ENCODE data around the gene ZC3HAV1.
"Not testable (repeated sequence)": the region's sequence is repeated elsewhere in the genome, so short reads cannot be mapped to it uniquely, and the experiment has no call there.

Gene ZC3HAV1

GRCh38 chr7:139095194-139095659 lies 14.3 kb downstream of the ZC3HAV1 start:
- no peak for DNase-seq (ENCODE audit: low read depth, low spot score)
- H3K36me3 ChIP-seq (ENCODE audit: insufficient read depth, low read length) = no peaks in the 10 kb centered on the region
- no peak for TF ChIP-seq FOXP2 (optimal IDR thresholded peaks at IDR 0.05; ENCODE audit: control extremely low read depth, extremely low read length, insufficient read depth)
- no peak overlapping the region for H3K27ac ChIP-seq
- no peaks in the 10 kb centered on the region for H3K9me3 ChIP-seq (ENCODE audit: low read depth, low read length)
- no peak overlapping the region for H3K4me3 ChIP-seq
- H3K9ac ChIP-seq (ENCODE audit: insufficient read length) = no peak overlapping the region

- no peak overlapping the region for H3K27ac ChIP-seq
- TF ChIP-seq FOXP2 (optimal IDR thresholded peaks at IDR 0.05; ENCODE audit: control extremely low read depth, extremely low read length, insufficient read depth) = no peak
- no peak for TF ChIP-seq EZH2 (IDR thresholded peaks at IDR 0.05)
- no peak for TF ChIP-seq POLR2AphosphoS5 (IDR thresholded peaks at IDR 0.05; ENCODE audit: borderline replicate concordance, low read depth, low read length)
- DNase-seq (ENCODE audit: low read depth, low spot score) = no peak
- no peaks in the 10 kb centered on the region for H3K36me3 ChIP-seq (ENCODE audit: insufficient read depth, low read length)
- H3K9ac ChIP-seq (ENCODE audit: insufficient read length) = no peak overlapping the region
- H3K9me3 ChIP-seq (ENCODE audit: low read depth, low read length) = no peaks in the 10 kb centered on the region
- no peak overlapping the region for H3K4me3 ChIP-seq
Observed at GRCh38 chr7:139094596-139094995, 14.9 kb downstream of the ZC3HAV1 start.

GRCh38 chr7:139094030-139094429 lies 15.5 kb downstream of the ZC3HAV1 start:
- no peak for DNase-seq (ENCODE audit: low read depth, low spot score)
- Histone ChIP-seq H3K27ac (no peak overlapping the region), H3K9me3 (ENCODE audit: low read depth, low read length) (no peaks in the 10 kb centered on the region), H3K9ac (ENCODE audit: insufficient read length) (no peak overlapping the region), H3K4me3 (no peak overlapping the region), H3K36me3 (ENCODE audit: insufficient read depth, low read length) (no peaks in the 10 kb centered on the region)
- TF ChIP-seq POLR2AphosphoS5 (IDR thresholded peaks at IDR 0.05; ENCODE audit: borderline replicate concordance, low read depth, low read length) = no peak
- TF ChIP-seq FOXP2 (optimal IDR thresholded peaks at IDR 0.05; ENCODE audit: control extremely low read depth, extremely low read length, insufficient read depth) = no peak
- TF ChIP-seq EZH2 (IDR thresholded peaks at IDR 0.05) = no peak

GRCh38 chr7:139093512-139093911 lies 16.0 kb downstream of the ZC3HAV1 start:
- not testable (repeated sequence) for H3K27ac ChIP-seq; H3K36me3 ChIP-seq (ENCODE audit: insufficient read depth, low read length); DNase-seq (ENCODE audit: low read depth, low spot score); H3K4me3 ChIP-seq; H3K9me3 ChIP-seq (ENCODE audit: low read depth, low read length); H3K9ac ChIP-seq (ENCODE audit: insufficient read length)

DNA sequence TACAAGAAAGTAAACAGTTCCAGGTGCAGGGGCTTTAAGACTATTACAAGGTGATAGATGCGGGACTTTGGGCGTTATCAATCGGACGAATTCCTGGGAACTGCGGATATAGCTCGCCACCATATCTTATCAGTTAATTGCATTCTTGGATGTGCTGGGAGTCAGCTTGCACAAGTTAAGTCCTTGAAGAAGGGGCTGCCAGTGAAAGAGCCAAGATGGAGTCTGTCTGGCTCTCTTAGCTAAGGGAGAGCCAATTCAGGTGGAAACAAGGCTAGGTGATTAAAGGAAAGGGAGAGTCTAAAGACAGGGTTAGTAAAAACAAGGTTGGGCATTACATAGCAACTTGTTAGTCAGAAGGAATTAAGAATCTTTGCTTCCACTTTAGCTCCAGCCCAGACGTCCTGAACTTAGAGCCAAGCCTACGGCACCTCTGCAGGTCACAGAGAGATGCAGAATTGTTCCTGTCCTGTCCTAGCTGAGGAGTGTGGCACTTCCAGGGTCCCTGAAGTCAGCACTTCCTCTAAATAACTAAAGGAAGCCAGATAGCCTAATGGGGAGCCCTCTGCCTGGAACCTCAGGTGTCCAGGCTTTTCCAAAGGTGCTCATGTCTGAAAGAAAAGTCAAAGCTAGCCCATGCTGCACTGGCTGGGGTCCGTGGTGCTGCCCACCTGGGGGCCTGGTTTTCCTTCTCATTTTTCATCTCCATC lies 17.3 kb downstream of the ZC3HAV1 start:
- Histone ChIP-seq H3K36me3 (ENCODE audit: insufficient read depth, low read length) (no peaks in the 10 kb centered on the region; the same call in 1 of the 2 replicates), H3K27ac (no peak overlapping the region), H3K4me3 (no peak overlapping the region), H3K9ac (ENCODE audit: insufficient read length) (no peak overlapping the region), H3K9me3 (ENCODE audit: low read depth, low read length) (no peaks in the 10 kb centered on the region)
- no peak for TF ChIP-seq FOXP2 (optimal IDR thresholded peaks at IDR 0.05; ENCODE audit: control extremely low read depth, extremely low read length, insufficient read depth)
- no peak for TF ChIP-seq EZH2 (IDR thresholded peaks at IDR 0.05)
- TF ChIP-seq POLR2AphosphoS5 (IDR thresholded peaks at IDR 0.05; ENCODE audit: borderline replicate concordance, low read depth, low read length) = no peak
- DNase-seq (ENCODE audit: low read depth, low spot score) = no peak

GRCh38 chr7:139091677-139091996 lies 17.9 kb downstream of the ZC3HAV1 start:
- Histone ChIP-seq H3K9ac (ENCODE audit: insufficient read length) (no peak overlapping the region), H3K9me3 (ENCODE audit: low read depth, low read length) (no peaks in the 10 kb centered on the region), H3K27ac (no peak overlapping the region), H3K36me3 (ENCODE audit: insufficient read depth, low read length) (no peaks in the 10 kb centered on the region; the same call in 1 of the 2 replicates), H3K4me3 (no peak overlapping the region)
- TF ChIP-seq FOXP2 (optimal IDR thresholded peaks at IDR 0.05; ENCODE audit: control extremely low read depth, extremely low read length, insufficient read depth) = no peak
- DNase-seq (ENCODE audit: low read depth, low spot score) = no peak

DNA sequence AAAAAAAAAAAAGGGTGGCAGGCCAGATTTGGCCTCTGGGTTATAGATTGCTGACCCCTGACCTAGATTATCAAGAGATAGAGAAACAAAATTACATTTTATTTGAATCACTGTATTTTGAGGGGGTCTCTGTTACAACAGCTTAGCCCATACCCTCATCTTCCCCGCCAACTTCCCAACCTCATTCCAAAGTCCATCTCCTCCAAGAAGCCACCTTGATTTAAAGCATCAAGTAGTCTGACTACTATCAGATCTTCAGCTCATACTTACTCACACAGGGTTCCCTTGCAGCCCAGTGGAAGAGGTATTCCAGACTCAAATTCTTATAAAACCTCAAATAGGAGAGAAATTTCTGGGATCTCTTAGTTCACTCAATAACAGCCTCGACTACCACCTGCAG lies 20.4 kb downstream of the ZC3HAV1 start:
- Histone ChIP-seq H3K36me3 (ENCODE audit: insufficient read depth, low read length) (no peaks in the 10 kb centered on the region; the same call in 1 of the 2 replicates), H3K9me3 (ENCODE audit: low read depth, low read length) (no peaks in the 10 kb centered on the region)
- TF ChIP-seq FOXP2 (optimal IDR thresholded peaks at IDR 0.05; ENCODE audit: control extremely low read depth, extremely low read length, insufficient read depth) (no peak), EZH2 (IDR thresholded peaks at IDR 0.05) (no peak), POLR2AphosphoS5 (IDR thresholded peaks at IDR 0.05; ENCODE audit: borderline replicate concordance, low read depth, low read length) (no peak)

DNA sequence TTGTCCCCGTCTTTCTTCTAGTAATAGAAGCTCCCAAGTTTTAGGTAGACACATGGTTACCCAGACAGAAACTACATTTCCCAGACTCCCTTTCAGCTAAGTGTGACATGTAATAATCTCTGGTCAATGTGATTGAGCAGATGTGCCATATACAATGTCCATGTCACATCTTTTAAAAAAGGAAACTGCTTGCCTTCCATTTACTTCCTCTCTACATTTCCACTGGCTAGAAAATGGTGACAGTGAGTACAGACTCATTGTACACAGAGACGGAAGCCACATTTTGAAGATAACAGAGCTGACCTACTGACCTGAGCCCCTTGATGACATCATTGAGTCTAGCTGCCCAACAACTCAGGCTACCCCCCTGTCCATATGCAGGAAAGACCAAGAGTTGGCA lies 21.3 kb downstream of the ZC3HAV1 start:
- Histone ChIP-seq H3K9ac (ENCODE audit: insufficient read length) (no peak overlapping the region), H3K9me3 (ENCODE audit: low read depth, low read length) (no peaks in the 10 kb centered on the region), H3K27ac (no peak overlapping the region), H3K4me3 (no peak overlapping the region), H3K36me3 (ENCODE audit: insufficient read depth, low read length) (no peaks in the 10 kb centered on the region; the same call in 1 of the 2 replicates)
- no peak for TF ChIP-seq POLR2AphosphoS5 (IDR thresholded peaks at IDR 0.05; ENCODE audit: borderline replicate concordance, low read depth, low read length)
- DNase-seq (ENCODE audit: low read depth, low spot score) = no peak

More for the DNA sequence above, 20.4 kb downstream of the ZC3HAV1 start:
- Histone ChIP-seq H3K4me3 (no peak overlapping the region), H3K9ac (ENCODE audit: insufficient read length) (no peak overlapping the region), H3K27ac (no peak overlapping the region)
- DNase-seq (ENCODE audit: low read depth, low spot score) = no peak

- Histone ChIP-seq H3K9ac (ENCODE audit: insufficient read length) (no peak overlapping the region), H3K36me3 (ENCODE audit: insufficient read depth, low read length) (no peaks in the 10 kb centered on the region; the same call in 1 of the 2 replicates), H3K9me3 (ENCODE audit: low read depth, low read length) (no peaks in the 10 kb centered on the region), H3K4me3 (no peak overlapping the region), H3K27ac (no peak overlapping the region)
- DNase-seq (ENCODE audit: low read depth, low spot score) = no peak
- TF ChIP-seq EZH2 (IDR thresholded peaks at IDR 0.05) = no peak
- TF ChIP-seq POLR2AphosphoS5 (IDR thresholded peaks at IDR 0.05; ENCODE audit: borderline replicate concordance, low read depth, low read length) = no peak
- TF ChIP-seq FOXP2 (optimal IDR thresholded peaks at IDR 0.05; ENCODE audit: control extremely low read depth, extremely low read length, insufficient read depth) = no peak
Observed at GRCh38 chr7:139087212-139087611, 22.3 kb downstream of the ZC3HAV1 start.
